Stimulated activated naive CD8-positive, alpha-beta T cell treated with anti-CD3 and anti-CD28 coated beads, Interleukin-15, amount 100 ng/mL, for 72 hours (primary cell): ENCODE data around the gene SLC38A5.

Source experiments
- ATAC-seq: fragments of 150-1000 bp; cut with Tn5 transposase; 2 replicates; pipeline ENCODE4 v1.10.0; 2021; ENCODE audit warnings: mild to moderate bottlenecking, moderate library complexity
- DNase-seq, 2 donors: peaks; one replicate each; pipeline ENCODE4 v3.0.0; 2021 to 2022
- H3K27ac Mint-ChIP-seq, 2 donors: one replicate each; pipeline ENCODE4 v1.8.0; 2022; ENCODE audit warnings: mild to moderate bottlenecking in 2 of 2, mixed read lengths in 2 of 2, moderate library complexity in 2 of 2
- H3K27me3 Mint-ChIP-seq: one replicate; pipeline ENCODE4 v1.8.0; 2022; ENCODE audit warnings: mixed read lengths
- H3K4me1 Mint-ChIP-seq: one replicate; pipeline ENCODE4 v1.8.0; 2022; ENCODE audit warnings: mild to moderate bottlenecking, mixed read lengths
- H3K4me3 Mint-ChIP-seq, 2 donors: one replicate each; pipeline ENCODE4 v1.8.0; 2022; ENCODE audit warnings: mild to moderate bottlenecking in 2 of 2, mixed read lengths in 2 of 2, moderate library complexity in 1 of 2
- H3K9me3 Mint-ChIP-seq, 2 donors: one replicate each; pipeline ENCODE4 v1.8.0; 2022; ENCODE audit warnings: mixed read lengths in 2 of 2

SLC38A5 gene

GRCh38 chrX:48477960-48478755, 8.1 kb upstream of the SLC38A5 start:
- Mint-ChIP-seq H3K9me3 (no peaks in the 10 kb centered on the region), H3K27me3 (no peaks in the 10 kb centered on the region), H3K27ac (peak overlapping the region; percentile 69 to 74), H3K4me1 (peaks cover 55% of the 10 kb centered on the region), H3K4me3 (peak overlapping the region in 1 of 2 donors; percentile 97)
- DNase-seq (no peak), ATAC-seq (no peak)

GRCh38 chrX:48476919-48477318, 6.9 kb upstream of the SLC38A5 start:
- Mint-ChIP-seq H3K4me3 (peak overlapping the region; percentile 97), H3K27ac (peak overlapping the region; percentile 98 to 100), H3K9me3 (no peaks in the 10 kb centered on the region), H3K4me1 (peaks cover 55% of the 10 kb centered on the region), H3K27me3 (no peaks in the 10 kb centered on the region)
- ATAC-seq: no peak
- no peak for DNase-seq

- Mint-ChIP-seq H3K9me3 (no peaks in the 10 kb centered on the region), H3K4me3 (peak within 1 kb of the TSS; percentile 97), H3K27ac (peak within 1 kb of the TSS; percentile 98 to 100), H3K4me1 (peaks cover 55% of the 10 kb centered on the region), H3K27me3 (no peaks in the 10 kb centered on the region)
- peak; percentile 95 for ATAC-seq
- peak; percentile 77 to 86 for DNase-seq
Observed at GRCh38 chrX:48475774-48476577, 5.9 kb upstream of the SLC38A5 start, which contains the start of gene FTSJ1. TSS of gene FTSJ1 (plus strand) at chrX:48476199. CDS start at chrX:48478048, 1,849 bp downstream.

GRCh38 chrX:48475296-48475695, 5.2 kb upstream of the SLC38A5 start:
- no peaks in the 10 kb centered on the region for H3K27me3 Mint-ChIP-seq
- no peak for ATAC-seq
- no peaks in the 10 kb centered on the region for H3K9me3 Mint-ChIP-seq
- peaks cover 52% of the 10 kb centered on the region for H3K4me1 Mint-ChIP-seq
- DNase-seq: no peak
- peak overlapping the region; percentile 98 to 100 for H3K27ac Mint-ChIP-seq
- peak overlapping the region; percentile 97 for H3K4me3 Mint-ChIP-seq

GRCh38 chrX:48474581-48474980, 4.5 kb upstream of the SLC38A5 start:
- Mint-ChIP-seq H3K27me3 (no peaks in the 10 kb centered on the region), H3K27ac (peak overlapping the region in 1 of 2 donors; percentile 80), H3K9me3 (no peaks in the 10 kb centered on the region), H3K4me1 (peaks cover 52% of the 10 kb centered on the region), H3K4me3 (peak overlapping the region; percentile 56 to 97)
- DNase-seq (no peak), ATAC-seq (no peak)

GRCh38 chrX:48474127-48474526, 4.1 kb upstream of the SLC38A5 start:
- Mint-ChIP-seq H3K4me3 (peak overlapping the region in 1 of 2 donors; percentile 19), H3K27me3 (no peaks in the 10 kb centered on the region), H3K9me3 (no peaks in the 10 kb centered on the region), H3K27ac (no peak overlapping the region), H3K4me1 (peaks cover 54% of the 10 kb centered on the region)
- ATAC-seq (no peak), DNase-seq (no peak)

- Mint-ChIP-seq H3K4me3 (no peak overlapping the region), H3K27ac (no peak overlapping the region), H3K9me3 (no peaks in the 10 kb centered on the region), H3K27me3 (no peaks in the 10 kb centered on the region), H3K4me1 (peaks cover 49% of the 10 kb centered on the region)
- ATAC-seq (no peak), DNase-seq (no peak)
Observed at GRCh38 chrX:48473704-48473990, 3.6 kb upstream of the SLC38A5 start.

- Mint-ChIP-seq H3K27me3 (no peaks in the 10 kb centered on the region), H3K4me1 (peaks cover 43% of the 10 kb centered on the region), H3K9me3 (no peaks in the 10 kb centered on the region), H3K4me3 (no peak overlapping the region), H3K27ac (no peak overlapping the region)
- DNase-seq (no peak), ATAC-seq (no peak)
Observed at GRCh38 chrX:48472851-48473703, 3.0 kb upstream of the SLC38A5 start.

GRCh38 chrX:48472225-48472624, 2.2 kb upstream of the SLC38A5 start:
- DNase-seq (no peak), ATAC-seq (no peak)
- Mint-ChIP-seq H3K4me3 (no peak overlapping the region), H3K27me3 (no peaks in the 10 kb centered on the region), H3K27ac (no peak overlapping the region), H3K9me3 (no peaks in the 10 kb centered on the region), H3K4me1 (peaks cover 40% of the 10 kb centered on the region)

- H3K9me3 Mint-ChIP-seq: no peaks in the 10 kb centered on the region
- H3K4me1 Mint-ChIP-seq: peaks cover 40% of the 10 kb centered on the region
- DNase-seq (no peak), ATAC-seq (no peak)
- no peaks in the 10 kb centered on the region for H3K27me3 Mint-ChIP-seq
- no peak overlapping the region for H3K4me3 Mint-ChIP-seq
- H3K27ac Mint-ChIP-seq: no peak overlapping the region
Observed at GRCh38 chrX:48471504-48471903, 1.4 kb upstream of the SLC38A5 start.

- Mint-ChIP-seq H3K4me1 (peaks cover 43% of the 10 kb centered on the region), H3K27ac (no peak overlapping the region), H3K27me3 (no peaks in the 10 kb centered on the region), H3K9me3 (no peaks in the 10 kb centered on the region), H3K4me3 (no peak overlapping the region)
- ATAC-seq (no peak), DNase-seq (no peak)
Observed at GRCh38 chrX:48470833-48471118, 716 bp upstream of the SLC38A5 start.

- H3K4me3 Mint-ChIP-seq: peak overlapping the region; percentile 90 to 92
- no peaks in the 10 kb centered on the region for H3K27me3 Mint-ChIP-seq
- no peaks in the 10 kb centered on the region for H3K9me3 Mint-ChIP-seq
- peaks cover 48% of the 10 kb centered on the region for H3K4me1 Mint-ChIP-seq
- peak; percentile 52 for ATAC-seq
- peak overlapping the region; percentile 96 to 99 for H3K27ac Mint-ChIP-seq
- DNase-seq: peak; percentile 19 to 37
Observed at GRCh38 chrX:48468693-48469691, 1.1 kb downstream of the SLC38A5 start.

- peak; percentile 16 to 31 for DNase-seq
- no peaks in the 10 kb centered on the region for H3K27me3 Mint-ChIP-seq
- peak overlapping the region; percentile 96 to 99 for H3K27ac Mint-ChIP-seq
- ATAC-seq: peak; percentile 70
- peaks cover 48% of the 10 kb centered on the region for H3K4me1 Mint-ChIP-seq
- H3K4me3 Mint-ChIP-seq: peak overlapping the region; percentile 90 to 92
- no peaks in the 10 kb centered on the region for H3K9me3 Mint-ChIP-seq
Observed at GRCh38 chrX:48468247-48468671, 1.8 kb downstream of the SLC38A5 start.

GRCh38 chrX:48467281-48467761, 2.7 kb downstream of the SLC38A5 start:
- Mint-ChIP-seq H3K4me1 (peaks cover 54% of the 10 kb centered on the region), H3K9me3 (no peaks in the 10 kb centered on the region), H3K4me3 (peak overlapping the region; percentile 90 to 92), H3K27me3 (no peaks in the 10 kb centered on the region), H3K27ac (peak overlapping the region; percentile 75 to 96)
- DNase-seq: no peak
- ATAC-seq: no peak
